ENCODE measurements around the gene NEO1. TPM values are rescaled to one million over a fixed set of nuclear protein-coding genes. Genes with fewer than 3 reads are reported as not detected.

NEO1 gene
- polyA plus RNA-seq, 1 donor (not counting 4 experiments of a cell fraction or from before 2014, with no cell fraction given) = 4.4 TPM

- Histone ChIP-seq H3K27me3 (ENCODE audit: control insufficient read depth, extremely low read depth, insufficient read depth, low read length) (no peaks in the 10 kb centered on the region), H3K4me2 (ENCODE audit: control insufficient read depth, extremely low read depth, insufficient read depth, low read depth, low read length) (no peak overlapping the region), H3K9me1 (ENCODE audit: control insufficient read depth, extremely low read depth, insufficient read depth, low read length) (no peaks in the 10 kb centered on the region), H3K9me3 (ENCODE audit: control insufficient read depth, low read depth, low read length) (no peaks in the 10 kb centered on the region), H2AFZ (ENCODE audit: control insufficient read depth, low read length) (no peak overlapping the region), H3K4me1 (ENCODE audit: control insufficient read depth, extremely low read depth, insufficient read depth, low read length) (no peaks in the 10 kb centered on the region), H3K79me2 (ENCODE audit: control insufficient read depth, insufficient read depth, low read length) (no peaks in the 10 kb centered on the region), H3K4me3 (ENCODE audit: control insufficient read depth in 2 of 3, extremely low read depth in 1 of 3, insufficient read depth in 2 of 3, low read depth in 1 of 3, low read length in 3 of 3) (no peak overlapping the region), H3K9ac (ENCODE audit: control insufficient read depth, extremely low read depth, insufficient read depth, low read length) (no peak overlapping the region), H3K36me3 (ENCODE audit: control insufficient read depth in 2 of 2, extremely low read depth in 1 of 2, insufficient read depth in 2 of 2, low read length in 2 of 2) (no peaks in the 10 kb centered on the region), H3K27ac (ENCODE audit: control insufficient read depth, insufficient read depth, low read length) (no peak overlapping the region), H4K20me1 (ENCODE audit: control insufficient read depth, extremely low read depth, insufficient read depth, low read length) (no peaks in the 10 kb centered on the region)
- DNase-seq (ENCODE audit: low read depth, low spot score) = no peak
- TF ChIP-seq CTCF (optimal IDR thresholded peaks at IDR 0.05 in 1 of 3, IDR thresholded peaks at IDR 0.05 in 1 of 3, conservative IDR thresholded peaks at IDR 0.05 in 1 of 3; ENCODE audit: extremely low read depth in 1 of 3, insufficient read depth in 2 of 3, low read length in 3 of 3) = no peak
- no peak for TF ChIP-seq EZH2 (IDR thresholded peaks at IDR 0.05; ENCODE audit: low read length)
- dilution Hi-C loops (cut with MboI; ENCODE audit: extremely low pct_ligation_motif_present, low sequenced_read_pairs) = no loop called here
- FAIRE-seq = no peak
These were observed 291.8 kb downstream of the NEO1 start for GRCh38 chr15:73344056-73344455.

- Histone ChIP-seq H4K20me1 (ENCODE audit: control insufficient read depth, extremely low read depth, insufficient read depth, low read length) (no peaks in the 10 kb centered on the region), H2AFZ (ENCODE audit: control insufficient read depth, low read length) (no peak overlapping the region), H3K27me3 (ENCODE audit: control insufficient read depth, extremely low read depth, insufficient read depth, low read length) (no peaks in the 10 kb centered on the region), H3K9me1 (ENCODE audit: control insufficient read depth, extremely low read depth, insufficient read depth, low read length) (no peaks in the 10 kb centered on the region), H3K79me2 (ENCODE audit: control insufficient read depth, insufficient read depth, low read length) (no peaks in the 10 kb centered on the region), H3K36me3 (ENCODE audit: control insufficient read depth in 2 of 2, extremely low read depth in 1 of 2, insufficient read depth in 2 of 2, low read length in 2 of 2) (no peaks in the 10 kb centered on the region), H3K4me1 (ENCODE audit: control insufficient read depth, extremely low read depth, insufficient read depth, low read length) (no peaks in the 10 kb centered on the region), H3K27ac (ENCODE audit: control insufficient read depth, insufficient read depth, low read length) (no peak overlapping the region), H3K9ac (ENCODE audit: control insufficient read depth, extremely low read depth, insufficient read depth, low read length) (no peak overlapping the region), H3K4me2 (ENCODE audit: control insufficient read depth, extremely low read depth, insufficient read depth, low read depth, low read length) (no peak overlapping the region), H3K4me3 (ENCODE audit: control insufficient read depth in 2 of 3, extremely low read depth in 1 of 3, insufficient read depth in 2 of 3, low read depth in 1 of 3, low read length in 3 of 3) (no peak overlapping the region), H3K9me3 (ENCODE audit: control insufficient read depth, low read depth, low read length) (no peaks in the 10 kb centered on the region)
- DNase-seq (ENCODE audit: low read depth, low spot score) (no peak), FAIRE-seq (no peak)
- dilution Hi-C loops (cut with MboI; ENCODE audit: extremely low pct_ligation_motif_present, low sequenced_read_pairs) = no loop called here
- TF ChIP-seq CTCF (optimal IDR thresholded peaks at IDR 0.05 in 1 of 3, IDR thresholded peaks at IDR 0.05 in 1 of 3, conservative IDR thresholded peaks at IDR 0.05 in 1 of 3; ENCODE audit: extremely low read depth in 1 of 3, insufficient read depth in 2 of 3, low read length in 3 of 3) = no peak
- TF ChIP-seq EZH2 (IDR thresholded peaks at IDR 0.05; ENCODE audit: low read length) = no peak
These were observed 293.4 kb downstream of the NEO1 start for GRCh38 chr15:73345658-73346057.

Measured in keratinocyte (primary cell).